Tibial artery (tissue), 4 donors: Measurements from ENCODE around the gene CACNA1A.

Source experiments
- DNase-seq, 2 donors: peaks; one replicate each; pipeline ENCODE4 v3.0.0-alpha.2; 2019
- H3K27ac ChIP-seq, 2 donors: fragments of 200-600 bp; sonication (generic) in 1 of 2; 1 replicate in 1 of 2; 2 replicates in 1 of 2; pipeline ENCODE4 v1.5.1; 2018 to 2019; ENCODE audit warnings: mild to moderate bottlenecking in 1 of 2
- H3K27me3 ChIP-seq, 2 donors: fragments of 200-600 bp; sonication (generic) in 1 of 2; one replicate each; pipeline versions ENCODE4 v1.5.1 to v1.6.0; 2016 to 2019
- H3K36me3 ChIP-seq, 3 donors: fragments of 200-600 bp; sonication (generic) in 2 of 3; one replicate each; pipeline ENCODE4 v1.5.1; 2016 to 2019; ENCODE audit warnings: mild to moderate bottlenecking in 2 of 3
- H3K4me1 ChIP-seq, 4 donors: fragments of 200-600 bp; sonication (generic) in 2 of 4; 1 replicate in 3 of 4; 2 replicates in 1 of 4; pipeline ENCODE4 v1.5.1; 2016 to 2019
- H3K4me3 ChIP-seq, 2 donors: fragments of 200-600 bp; sonication (generic) in 1 of 2; 1 replicate in 1 of 2; 2 replicates in 1 of 2; pipeline ENCODE4 v1.5.1; 2018 to 2019; ENCODE audit warnings: mild to moderate bottlenecking in 2 of 2
- H3K9me3 ChIP-seq, 3 donors: fragments of 200-600 bp; sonication (generic) in 1 of 3; one replicate each; pipeline ENCODE4 v1.5.1; 2016 to 2019
- CTCF ChIP-seq, 2 experiments: fragments of 200-600 bp in 1 of 2; fragments of 450-650 bp in 1 of 2; IDR thresholded peaks; one replicate each; pipeline ENCODE4 v1.5.1; 2017 to 2019; ENCODE audit warnings: antibody characterized with exemption in 2 of 2, mild to moderate bottlenecking in 1 of 2, moderate library complexity in 1 of 2
- intact Hi-C: fragments of 100-400 bp; cut with DNase I; formaldehyde crosslinking; loops from one replicate; pipeline ENCODE4 v1.15.0; 2023; ENCODE audit warnings: low total_unique reads

Gene CACNA1A

DNA sequence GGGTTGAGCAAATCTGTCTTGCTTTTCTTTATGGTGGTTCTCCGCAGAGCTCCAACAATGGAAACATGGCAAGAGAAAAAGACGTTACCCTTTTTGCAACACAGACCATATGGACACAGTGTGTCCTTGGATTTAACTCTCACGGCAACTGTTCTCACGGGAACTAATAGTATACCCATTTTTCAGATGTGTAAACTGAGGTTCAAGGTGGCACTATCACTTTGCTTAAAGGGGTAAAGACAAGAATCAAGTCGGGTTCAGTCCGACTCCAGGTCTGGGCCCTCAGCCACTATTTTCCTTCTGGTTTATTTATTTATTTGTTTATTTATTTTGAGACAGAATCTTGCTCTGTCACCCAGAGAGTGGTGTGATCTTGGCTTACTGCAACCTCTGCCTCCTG is 176.0 kb downstream of the CACNA1A start:
- Histone ChIP-seq H3K27me3 (peaks cover 0 to 3% of the 10 kb centered on the region in 2 donors), H3K36me3 (no peaks in the 10 kb centered on the region), H3K4me1 (no peaks in the 10 kb centered on the region), H3K27ac (no peak overlapping the region), H3K9me3 (peaks cover 0 to 9% (median 0%) of the 10 kb centered on the region in 3 donors), H3K4me3 (no peak overlapping the region)
- DNase-seq, result no peak
- intact Hi-C loops, result no loop called here
- TF ChIP-seq CTCF (IDR thresholded peaks at IDR 0.05), result no peak

- Histone ChIP-seq H3K9me3 (peaks cover 0 to 9% (median 0%) of the 10 kb centered on the region in 3 donors), H3K4me1 (no peaks in the 10 kb centered on the region), H3K27me3 (peaks cover 0 to 3% of the 10 kb centered on the region in 2 donors), H3K27ac (no peak overlapping the region), H3K36me3 (no peaks in the 10 kb centered on the region), H3K4me3 (no peak overlapping the region)
- no peak for TF ChIP-seq CTCF (IDR thresholded peaks at IDR 0.05)
- no peak for DNase-seq
- intact Hi-C loops, result no loop called here
Measured at GRCh38 chr19:13329766-13330165, 176.5 kb downstream of the CACNA1A start.

DNA sequence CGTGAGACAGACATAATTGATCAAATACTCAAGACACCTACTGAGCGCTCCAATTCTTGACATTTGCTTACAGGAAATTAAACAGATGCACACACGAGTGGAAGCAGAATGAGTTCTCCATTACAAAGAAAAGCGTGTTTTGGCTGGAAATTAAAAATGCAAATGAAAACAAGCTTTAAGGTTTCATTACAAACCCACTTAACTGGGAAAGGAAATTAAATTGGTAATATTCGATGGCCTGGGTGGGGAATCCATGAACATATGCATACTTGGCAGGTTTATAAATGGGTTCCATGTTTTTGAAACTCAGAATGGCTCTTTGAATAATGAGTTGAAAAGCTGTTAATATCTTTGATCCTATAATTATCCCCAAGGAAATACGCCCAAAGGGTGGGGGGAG is 178.0 kb downstream of the CACNA1A start:
- H3K27me3 ChIP-seq, result peaks cover 0 to 3% of the 10 kb centered on the region in 2 donors
- no peak for TF ChIP-seq CTCF (IDR thresholded peaks at IDR 0.05)
- intact Hi-C loops, result no loop called here
- no peak for DNase-seq
- no peaks in the 10 kb centered on the region for H3K4me1 ChIP-seq
- no peaks in the 10 kb centered on the region for H3K36me3 ChIP-seq
- H3K27ac ChIP-seq, result no peak overlapping the region
- H3K9me3 ChIP-seq, result peaks cover 0 to 9% (median 0%) of the 10 kb centered on the region in 3 donors
- no peak overlapping the region for H3K4me3 ChIP-seq

GRCh38 chr19:13319526-13319925 is 186.8 kb downstream of the CACNA1A start:
- no peak overlapping the region for H3K4me3 ChIP-seq
- no peak for TF ChIP-seq CTCF (IDR thresholded peaks at IDR 0.05)
- intact Hi-C loops, result no loop called here
- peaks cover 0 to 5% (median 0%) of the 10 kb centered on the region in 3 donors for H3K9me3 ChIP-seq
- DNase-seq, result no peak
- H3K4me1 ChIP-seq, result no peaks in the 10 kb centered on the region
- no peaks in the 10 kb centered on the region for H3K36me3 ChIP-seq
- no peaks in the 10 kb centered on the region for H3K27me3 ChIP-seq
- H3K27ac ChIP-seq, result no peak overlapping the region

DNA sequence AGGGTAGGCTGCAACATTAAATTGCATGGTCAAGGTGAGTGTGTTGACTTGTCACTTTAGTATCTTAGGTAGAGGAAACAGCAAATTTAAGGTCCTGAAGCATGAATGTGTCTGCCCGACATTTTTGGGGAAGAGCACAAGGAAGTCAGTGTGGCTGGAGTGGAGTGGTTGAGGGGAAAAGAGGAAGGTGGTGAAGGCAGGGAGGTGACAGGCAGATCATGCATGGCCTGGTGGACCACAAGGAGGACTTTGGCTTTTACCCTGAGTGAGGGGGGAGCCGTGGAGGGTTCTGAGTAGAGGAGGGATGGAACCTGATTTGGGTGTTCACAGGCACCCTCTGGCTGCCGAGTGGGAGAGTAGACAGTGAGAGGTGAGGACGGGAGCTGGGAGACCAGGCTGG is 188.1 kb downstream of the CACNA1A start:
- TF ChIP-seq CTCF (IDR thresholded peaks at IDR 0.05), result no peak
- Histone ChIP-seq H3K4me1 (no peaks in the 10 kb centered on the region), H3K9me3 (peaks cover 0 to 15% (median 0%) of the 10 kb centered on the region in 3 donors), H3K27ac (no peak overlapping the region), H3K4me3 (no peak overlapping the region), H3K36me3 (no peaks in the 10 kb centered on the region), H3K27me3 (no peaks in the 10 kb centered on the region)
- intact Hi-C loops, result no loop called here
- DNase-seq, result no peak

DNA sequence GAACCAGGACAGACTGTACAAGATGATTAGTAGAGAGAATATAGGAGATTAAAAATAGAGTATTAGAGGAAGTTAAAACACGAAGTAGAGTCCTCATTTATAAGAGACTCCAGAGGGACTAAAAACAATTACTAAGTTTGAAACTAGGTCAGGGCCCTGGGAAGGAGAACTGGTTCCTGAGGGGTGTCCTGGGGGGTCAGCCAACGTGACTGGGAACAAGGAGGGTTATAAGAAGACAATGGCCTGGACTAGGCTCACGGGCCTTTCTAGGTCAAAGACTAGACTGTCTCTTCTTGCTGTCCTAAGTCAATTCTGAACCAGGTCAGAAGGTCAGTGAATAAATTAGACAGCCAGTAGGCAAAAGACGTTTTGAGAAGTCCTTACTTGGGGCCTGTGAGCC is 190.8 kb downstream of the CACNA1A start:
- intact Hi-C loops, result no loop called here
- Histone ChIP-seq H3K36me3 (no peaks in the 10 kb centered on the region), H3K4me3 (no peak overlapping the region), H3K9me3 (peaks cover 0 to 11% (median 0%) of the 10 kb centered on the region in 3 donors), H3K27ac (no peak overlapping the region), H3K4me1 (no peaks in the 10 kb centered on the region), H3K27me3 (no peaks in the 10 kb centered on the region)
- TF ChIP-seq CTCF (IDR thresholded peaks at IDR 0.05), result no peak
- no peak for DNase-seq
